ENCODE results near the gene PIF1. TPM values are rescaled to one million over a fixed set of nuclear protein-coding genes. Genes with fewer than 3 reads are reported as not detected.

PIF1 gene
- polyA plus RNA-seq, 1 donor from 2014 or later, result 0.78 TPM

GRCh38 chr15:64833690-64834089, 8.2 kb upstream of the PIF1 start:
- Histone ChIP-seq H3K27ac (ENCODE audit: low read length) (no peak overlapping the region), H3K4me2 (ENCODE audit: low read length) (no peak overlapping the region), H2AFZ (ENCODE audit: low read depth, low read length) (no peak overlapping the region), H3K79me2 (replicated peaks; ENCODE audit: insufficient read depth, low read length) (no peaks in the 10 kb centered on the region), H3K9me2 (ENCODE audit: insufficient read depth, low read length) (no peaks in the 10 kb centered on the region), H3K9ac (ENCODE audit: low read length) (no peak overlapping the region), H3K4me3 (ENCODE audit: low read length) (no peak overlapping the region), H3F3A (ENCODE audit: insufficient read depth, low read length, poor library complexity, severe bottlenecking) (no peaks in the 10 kb centered on the region), H3K36me3 (ENCODE audit: insufficient read depth, low read length) (no peaks in the 10 kb centered on the region), H3K27me3 (ENCODE audit: insufficient read depth, low read depth, low read length) (no peaks in the 10 kb centered on the region), H3K9me3 (ENCODE audit: low read length) (no peaks in the 10 kb centered on the region), H4K20me1 (ENCODE audit: insufficient read depth) (no peaks in the 10 kb centered on the region)
- TF ChIP-seq EZH2 (IDR thresholded peaks at IDR 0.05; ENCODE audit: borderline replicate concordance, insufficient read depth, low read length, poor library complexity, severe bottlenecking) (no peak), MXI1 (conservative IDR thresholded peaks at IDR 0.05; ENCODE audit: poor library complexity, severe bottlenecking) (no peak), RAD21 (conservative IDR thresholded peaks at IDR 0.05) (no peak), TAF1 (IDR thresholded peaks at IDR 0.05; ENCODE audit: low read depth) (no peak), REST (IDR thresholded peaks at IDR 0.05; ENCODE audit: borderline replicate concordance) (no peak), CTCF (IDR thresholded peaks at IDR 0.05; ENCODE audit: poor library complexity, severe bottlenecking) (no peak), EP300 (conservative IDR thresholded peaks at IDR 0.05; ENCODE audit: poor library complexity, severe bottlenecking) (no peak), POLR2AphosphoS5 (IDR thresholded peaks at IDR 0.05) (no peak), SMC3 (conservative IDR thresholded peaks at IDR 0.05; ENCODE audit: poor library complexity) (no peak)

- no peak overlapping the region for H3K4me2 ChIP-seq (ENCODE audit: low read length)
- no peaks in the 10 kb centered on the region for H4K20me1 ChIP-seq (ENCODE audit: insufficient read depth)
- no peak overlapping the region for H3K4me3 ChIP-seq (ENCODE audit: low read length)
- no peaks in the 10 kb centered on the region for H3K9me3 ChIP-seq (ENCODE audit: low read length)
- peaks cover 4% of the 10 kb centered on the region for H3K27me3 ChIP-seq (ENCODE audit: insufficient read depth, low read depth, low read length)
- H3K79me2 ChIP-seq (replicated peaks; ENCODE audit: insufficient read depth, low read length), result no peaks in the 10 kb centered on the region
- H3K9me2 ChIP-seq (ENCODE audit: insufficient read depth, low read length), result no peaks in the 10 kb centered on the region
- H3K27ac ChIP-seq (ENCODE audit: low read length), result no peak overlapping the region
- H2AFZ ChIP-seq (ENCODE audit: low read depth, low read length), result no peak overlapping the region
- no peaks in the 10 kb centered on the region for H3K36me3 ChIP-seq (ENCODE audit: insufficient read depth, low read length)
- H3K9ac ChIP-seq (ENCODE audit: low read length), result no peak overlapping the region
- no peaks in the 10 kb centered on the region for H3F3A ChIP-seq (ENCODE audit: insufficient read depth, low read length, poor library complexity, severe bottlenecking)
- TF ChIP-seq EP300 (conservative IDR thresholded peaks at IDR 0.05; ENCODE audit: poor library complexity, severe bottlenecking), result no peak
- no peak for TF ChIP-seq MXI1 (conservative IDR thresholded peaks at IDR 0.05; ENCODE audit: poor library complexity, severe bottlenecking)
- no peak for TF ChIP-seq POLR2AphosphoS5 (IDR thresholded peaks at IDR 0.05)
- TF ChIP-seq TAF1 (IDR thresholded peaks at IDR 0.05; ENCODE audit: low read depth), result no peak
- TF ChIP-seq SMC3 (conservative IDR thresholded peaks at IDR 0.05; ENCODE audit: poor library complexity), result no peak
- no peak for TF ChIP-seq REST (IDR thresholded peaks at IDR 0.05; ENCODE audit: borderline replicate concordance)
- TF ChIP-seq EZH2 (IDR thresholded peaks at IDR 0.05; ENCODE audit: borderline replicate concordance, insufficient read depth, low read length, poor library complexity, severe bottlenecking), result no peak
- no peak for TF ChIP-seq RAD21 (conservative IDR thresholded peaks at IDR 0.05)
- no peak for TF ChIP-seq CTCF (IDR thresholded peaks at IDR 0.05; ENCODE audit: poor library complexity, severe bottlenecking)
Observed at GRCh38 chr15:64828985-64829384, 3.5 kb upstream of the PIF1 start.

Measured in neural cell (in vitro differentiated cells).